Activated T-helper 9 cell treated with anti-CD3 and anti-CD28 coated beads, Interleukin-2, amount 50 U/mL, for 16 hours (primary cell): Measurements from ENCODE around the gene NUP98.

Source experiments
- DNase-seq: peaks from one replicate; pipeline ENCODE4 v3.0.0-alpha.2; 2020; ENCODE audit warnings: low read depth

The NUP98 gene

GRCh38 chr11:3735827-3736226 is 61.5 kb downstream of the NUP98 start:
- DNase-seq, result no peak

GRCh38 chr11:3732671-3733436 is 64.5 kb downstream of the NUP98 start:
- no peak for DNase-seq

GRCh38 chr11:3723014-3723708 is 74.2 kb downstream of the NUP98 start:
- DNase-seq, result no peak

GRCh38 chr11:3722100-3722499 is 75.3 kb downstream of the NUP98 start:
- no peak for DNase-seq

- no peak for DNase-seq
Measured at GRCh38 chr11:3720997-3721396, 76.4 kb downstream of the NUP98 start.

- no peak for DNase-seq
Measured at GRCh38 chr11:3712274-3712673, 85.1 kb downstream of the NUP98 start.

GRCh38 chr11:3710485-3711259 is 86.7 kb downstream of the NUP98 start:
- no peak for DNase-seq

GRCh38 chr11:3709977-3710376 is 87.4 kb downstream of the NUP98 start:
- no peak for DNase-seq

GRCh38 chr11:3707176-3707575 is 90.2 kb downstream of the NUP98 start:
- no peak for DNase-seq

GRCh38 chr11:3703383-3703782 is 94.0 kb downstream of the NUP98 start:
- DNase-seq, result no peak

- no peak for DNase-seq
Measured at GRCh38 chr11:3700910-3701309, 96.4 kb downstream of the NUP98 start.

- DNase-seq, result no peak
Measured at GRCh38 chr11:3700410-3700809, 96.9 kb downstream of the NUP98 start.

- no peak for DNase-seq
Measured at GRCh38 chr11:3686751-3687150, 110.6 kb downstream of the NUP98 start.

GRCh38 chr11:3685923-3686322 is 111.4 kb downstream of the NUP98 start:
- no peak for DNase-seq

- no peak for DNase-seq
Measured at GRCh38 chr11:3684819-3685172, 112.6 kb downstream of the NUP98 start.

GRCh38 chr11:3684129-3684818 is 113.1 kb downstream of the NUP98 start:
- DNase-seq, result no peak

- no peak for DNase-seq
Measured at GRCh38 chr11:3683039-3683438, 114.3 kb downstream of the NUP98 start.

GRCh38 chr11:3679077-3679476 is 118.3 kb downstream of the NUP98 start:
- DNase-seq, result no peak

- no peak for DNase-seq
Measured at GRCh38 chr11:3675971-3676370, 121.4 kb downstream of the NUP98 start.

- no peak for DNase-seq
Measured at GRCh38 chr11:3674189-3674588, 123.2 kb downstream of the NUP98 start.

GRCh38 chr11:3671334-3672254 is 125.8 kb downstream of the NUP98 start, which contains the start of gene CHRNA10:
CHRNA10 (minus strand) TSS chr11:3671384; CDS start chr11:3671312, 72 bp downstream.
- no peak for DNase-seq
